Measurements from ENCODE around the gene DIAPH2.

DIAPH2 gene

DNA sequence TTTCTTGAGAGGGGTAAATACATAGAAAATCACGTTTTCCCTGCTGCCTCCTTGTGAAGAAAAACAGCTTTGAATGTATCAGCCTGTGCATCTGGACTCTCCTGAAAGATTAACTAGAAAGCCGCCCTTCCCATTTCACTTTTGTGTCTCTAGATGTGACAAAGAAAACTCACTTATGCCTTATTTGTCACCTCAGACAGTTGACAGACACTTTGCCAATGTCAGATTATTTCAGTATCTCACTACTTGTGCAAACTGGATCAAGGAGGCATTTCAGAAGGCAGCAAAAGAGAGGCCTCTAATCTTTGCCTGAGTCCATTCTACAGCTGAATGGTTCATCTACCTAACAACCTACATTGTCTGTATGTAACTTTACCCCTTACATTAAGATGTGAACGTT, 954.0 kb downstream of the DIAPH2 start:
- no peak for TF ChIP-seq PPARA (CRISPR knock-in tag; IDR thresholded peaks at IDR 0.05; ENCODE audit: borderline replicate concordance)
- TF ChIP-seq TCF4 (CRISPR knock-in tag; IDR thresholded peaks at IDR 0.05; ENCODE audit: borderline replicate concordance): no peak
- no peak for TF ChIP-seq ESRRG (CRISPR knock-in tag; IDR thresholded peaks at IDR 0.05)
- TF ChIP-seq, protein P1, sequence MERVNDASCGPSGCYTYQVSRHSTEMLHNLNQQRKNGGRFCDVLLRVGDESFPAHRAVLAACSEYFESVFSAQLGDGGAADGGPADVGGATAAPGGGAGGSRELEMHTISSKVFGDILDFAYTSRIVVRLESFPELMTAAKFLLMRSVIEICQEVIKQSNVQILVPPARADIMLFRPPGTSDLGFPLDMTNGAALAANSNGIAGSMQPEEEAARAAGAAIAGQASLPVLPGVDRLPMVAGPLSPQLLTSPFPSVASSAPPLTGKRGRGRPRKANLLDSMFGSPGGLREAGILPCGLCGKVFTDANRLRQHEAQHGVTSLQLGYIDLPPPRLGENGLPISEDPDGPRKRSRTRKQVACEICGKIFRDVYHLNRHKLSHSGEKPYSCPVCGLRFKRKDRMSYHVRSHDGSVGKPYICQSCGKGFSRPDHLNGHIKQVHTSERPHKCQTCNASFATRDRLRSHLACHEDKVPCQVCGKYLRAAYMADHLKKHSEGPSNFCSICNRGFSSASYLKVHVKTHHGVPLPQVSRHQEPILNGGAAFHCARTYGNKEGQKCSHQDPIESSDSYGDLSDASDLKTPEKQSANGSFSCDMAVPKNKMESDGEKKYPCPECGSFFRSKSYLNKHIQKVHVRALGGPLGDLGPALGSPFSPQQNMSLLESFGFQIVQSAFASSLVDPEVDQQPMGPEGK (CRISPR knock-in tag; IDR thresholded peaks at IDR 0.05; ENCODE audit: borderline replicate concordance): no peak
- no peak for ATAC-seq

DNA sequence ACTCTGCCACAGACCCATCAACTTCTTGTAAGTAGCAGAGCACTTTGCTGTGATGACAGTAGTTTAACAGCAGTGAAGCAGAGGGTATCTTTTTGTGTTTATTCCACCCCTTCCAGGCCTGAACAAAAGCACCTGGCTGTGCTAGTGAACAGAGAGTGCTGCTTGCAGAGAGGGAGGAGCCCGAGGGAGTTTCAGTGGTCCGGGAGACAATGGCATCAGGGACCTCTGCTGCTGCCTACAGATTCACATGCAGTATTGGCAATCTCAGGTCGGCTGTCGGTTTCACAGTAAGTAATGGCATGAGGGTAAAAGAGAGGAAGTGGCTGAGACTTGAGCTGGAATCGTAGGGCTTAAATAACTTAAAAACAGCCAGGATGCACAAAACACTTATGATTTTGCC, 954.9 kb downstream of the DIAPH2 start:
- ATAC-seq: no peak
- no peak for TF ChIP-seq OSR1 (CRISPR knock-in tag; IDR thresholded peaks at IDR 0.05)
- TF ChIP-seq RARB (CRISPR knock-in tag; IDR thresholded peaks at IDR 0.05): no peak
- TF ChIP-seq TOX (CRISPR knock-in tag; IDR thresholded peaks at IDR 0.05; ENCODE audit: borderline replicate concordance): no peak
- no peak for TF ChIP-seq SNAI2 (CRISPR knock-in tag; IDR thresholded peaks at IDR 0.05)
- no peak for TF ChIP-seq ISL1 (CRISPR knock-in tag; IDR thresholded peaks at IDR 0.05)
- TF ChIP-seq ZNF565 (CRISPR knock-in tag; conservative IDR thresholded peaks at IDR 0.05; ENCODE audit: low read depth): no peak
- TF ChIP-seq GLIS3 (CRISPR knock-in tag; IDR thresholded peaks at IDR 0.05): no peak
- TF ChIP-seq ARNTL (CRISPR knock-in tag; IDR thresholded peaks at IDR 0.05; ENCODE audit: borderline replicate concordance, low read depth): no peak
- no peak for TF ChIP-seq BACH2 (CRISPR knock-in tag; IDR thresholded peaks at IDR 0.05; ENCODE audit: borderline replicate concordance)
- TF ChIP-seq, protein P2, sequence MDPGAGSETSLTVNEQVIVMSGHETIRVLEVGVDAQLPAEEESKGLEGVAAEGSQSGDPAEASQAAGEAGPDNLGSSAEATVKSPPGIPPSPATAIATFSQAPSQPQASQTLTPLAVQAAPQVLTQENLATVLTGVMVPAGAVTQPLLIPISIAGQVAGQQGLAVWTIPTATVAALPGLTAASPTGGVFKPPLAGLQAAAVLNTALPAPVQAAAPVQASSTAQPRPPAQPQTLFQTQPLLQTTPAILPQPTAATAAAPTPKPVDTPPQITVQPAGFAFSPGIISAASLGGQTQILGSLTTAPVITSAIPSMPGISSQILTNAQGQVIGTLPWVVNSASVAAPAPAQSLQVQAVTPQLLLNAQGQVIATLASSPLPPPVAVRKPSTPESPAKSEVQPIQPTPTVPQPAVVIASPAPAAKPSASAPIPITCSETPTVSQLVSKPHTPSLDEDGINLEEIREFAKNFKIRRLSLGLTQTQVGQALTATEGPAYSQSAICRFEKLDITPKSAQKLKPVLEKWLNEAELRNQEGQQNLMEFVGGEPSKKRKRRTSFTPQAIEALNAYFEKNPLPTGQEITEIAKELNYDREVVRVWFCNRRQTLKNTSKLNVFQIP (CRISPR knock-in tag; IDR thresholded peaks at IDR 0.05; ENCODE audit: borderline replicate concordance, low read depth): no peak
- no peak for TF ChIP-seq ZNF8 (CRISPR knock-in tag; IDR thresholded peaks at IDR 0.05)
- TF ChIP-seq ZC3H10 (CRISPR knock-in tag; IDR thresholded peaks at IDR 0.05): no peak
- no peak for TF ChIP-seq ZFP3 (CRISPR knock-in tag; IDR thresholded peaks at IDR 0.05)
- no peak for TF ChIP-seq ZNF70 (CRISPR knock-in tag; IDR thresholded peaks at IDR 0.05)
- TF ChIP-seq, protein P3, sequence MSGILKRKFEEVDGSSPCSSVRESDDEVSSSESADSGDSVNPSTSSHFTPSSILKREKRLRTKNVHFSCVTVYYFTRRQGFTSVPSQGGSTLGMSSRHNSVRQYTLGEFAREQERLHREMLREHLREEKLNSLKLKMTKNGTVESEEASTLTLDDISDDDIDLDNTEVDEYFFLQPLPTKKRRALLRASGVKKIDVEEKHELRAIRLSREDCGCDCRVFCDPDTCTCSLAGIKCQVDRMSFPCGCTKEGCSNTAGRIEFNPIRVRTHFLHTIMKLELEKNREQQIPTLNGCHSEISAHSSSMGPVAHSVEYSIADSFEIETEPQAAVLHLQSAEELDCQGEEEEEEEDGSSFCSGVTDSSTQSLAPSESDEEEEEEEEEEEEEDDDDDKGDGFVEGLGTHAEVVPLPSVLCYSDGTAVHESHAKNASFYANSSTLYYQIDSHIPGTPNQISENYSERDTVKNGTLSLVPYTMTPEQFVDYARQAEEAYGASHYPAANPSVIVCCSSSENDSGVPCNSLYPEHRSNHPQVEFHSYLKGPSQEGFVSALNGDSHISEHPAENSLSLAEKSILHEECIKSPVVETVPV (CRISPR knock-in tag; IDR thresholded peaks at IDR 0.05): no peak
